Peyer's patch (tissue), 4 donors: ENCODE results near the gene CCDC14. TPM values are rescaled to one million over a fixed set of nuclear protein-coding genes. Genes with fewer than 3 reads are reported as not detected.

ENCODE experiments used
- DNase-seq, 3 donors: peaks; one replicate each; pipeline ENCODE4 v3.0.0-alpha.2; 2017 to 2019
- H3K27ac ChIP-seq, 4 donors: fragments of 200-600 bp; sonication (generic); one replicate each; pipeline ENCODE4 v1.5.1; 2016 to 2019
- H3K27me3 ChIP-seq, 2 donors: fragments of 200-600 bp; sonication (generic); one replicate each; pipeline ENCODE4 v1.5.1; 2019
- H3K36me3 ChIP-seq, 3 donors: fragments of 200-600 bp; sonication (generic); one replicate each; pipeline ENCODE4 v1.5.1; 2016 to 2019
- H3K4me1 ChIP-seq, 4 donors: fragments of 200-600 bp; sonication (generic); one replicate each; pipeline ENCODE4 v1.5.1; 2016 to 2019
- H3K4me3 ChIP-seq, 4 donors: fragments of 200-600 bp; sonication (generic); 1 replicate in 3 of 4; 2 replicates in 1 of 4; pipeline ENCODE4 v1.5.1; 2016 to 2019; ENCODE audit warnings: mild to moderate bottlenecking in 1 of 4
- H3K9me3 ChIP-seq, 4 donors: fragments of 200-600 bp; sonication (generic); one replicate each; pipeline ENCODE4 v1.5.1; 2016 to 2019; ENCODE audit warnings: mild to moderate bottlenecking in 1 of 4
- POLR2A ChIP-seq, 2 donors: fragments of 450-650 bp; IDR thresholded peaks; one replicate each; pipeline ENCODE4 v1.5.1; 2017; ENCODE audit warnings: antibody characterized with exemption in 2 of 2, mild to moderate bottlenecking in 2 of 2, moderate library complexity in 2 of 2
- total RNA-seq, 4 donors: library from RNA; depleted of rRNA; stranded (reverse); fragments of >200 nt; gene quantifications; one replicate each; pipeline ENCODE4 v1.1.0, GENCODE V29; 2016
- TF ChIP-seq, protein P1 (sequence below), 6 experiments: fragments of 450-650 bp in 4 of 6; fragments of 200-600 bp in 2 of 6; sonication (generic) in 1 of 6; IDR thresholded peaks; one replicate each; pipeline ENCODE4 v1.5.1; 2017 to 2019; ENCODE audit warnings: antibody characterized with exemption in 6 of 6, mild to moderate bottlenecking in 3 of 6, moderate library complexity in 1 of 6

The CCDC14 gene
- total RNA-seq, 4 donors from 2014 or later, result 59.5 to 139 (median 80.6) TPM

DNA sequence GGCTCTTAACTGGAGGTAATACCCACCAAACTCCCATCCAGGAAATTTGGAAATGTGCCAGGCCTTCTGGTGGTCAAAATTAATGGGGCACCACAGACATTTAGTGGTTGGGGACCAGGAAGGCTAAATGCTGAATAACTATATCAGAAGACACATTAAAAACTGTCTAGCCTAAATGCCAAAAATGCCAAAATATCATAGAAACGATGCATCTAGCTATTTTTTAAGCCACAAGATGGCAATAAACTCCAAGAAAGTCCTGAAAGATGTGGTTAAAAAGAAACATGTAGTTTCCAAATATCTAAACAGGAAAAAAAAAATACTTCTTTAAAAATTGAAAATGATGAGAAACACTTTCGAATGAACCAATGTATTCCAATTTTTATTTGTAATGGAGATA, 19.9 kb downstream of the CCDC14 start:
- H3K4me1 ChIP-seq, result no peaks in the 10 kb centered on the region
- no peak overlapping the region for H3K4me3 ChIP-seq
- no peaks in the 10 kb centered on the region for H3K9me3 ChIP-seq
- DNase-seq, result no peak
- H3K36me3 ChIP-seq, result peaks cover 0 to 19% (median 0%) of the 10 kb centered on the region in 3 donors
- H3K27me3 ChIP-seq, result no peaks in the 10 kb centered on the region
- TF ChIP-seq, protein P1, sequence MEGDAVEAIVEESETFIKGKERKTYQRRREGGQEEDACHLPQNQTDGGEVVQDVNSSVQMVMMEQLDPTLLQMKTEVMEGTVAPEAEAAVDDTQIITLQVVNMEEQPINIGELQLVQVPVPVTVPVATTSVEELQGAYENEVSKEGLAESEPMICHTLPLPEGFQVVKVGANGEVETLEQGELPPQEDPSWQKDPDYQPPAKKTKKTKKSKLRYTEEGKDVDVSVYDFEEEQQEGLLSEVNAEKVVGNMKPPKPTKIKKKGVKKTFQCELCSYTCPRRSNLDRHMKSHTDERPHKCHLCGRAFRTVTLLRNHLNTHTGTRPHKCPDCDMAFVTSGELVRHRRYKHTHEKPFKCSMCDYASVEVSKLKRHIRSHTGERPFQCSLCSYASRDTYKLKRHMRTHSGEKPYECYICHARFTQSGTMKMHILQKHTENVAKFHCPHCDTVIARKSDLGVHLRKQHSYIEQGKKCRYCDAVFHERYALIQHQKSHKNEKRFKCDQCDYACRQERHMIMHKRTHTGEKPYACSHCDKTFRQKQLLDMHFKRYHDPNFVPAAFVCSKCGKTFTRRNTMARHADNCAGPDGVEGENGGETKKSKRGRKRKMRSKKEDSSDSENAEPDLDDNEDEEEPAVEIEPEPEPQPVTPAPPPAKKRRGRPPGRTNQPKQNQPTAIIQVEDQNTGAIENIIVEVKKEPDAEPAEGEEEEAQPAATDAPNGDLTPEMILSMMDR (IDR thresholded peaks at IDR 0.05), result no peak
- no peak for TF ChIP-seq POLR2A (IDR thresholded peaks at IDR 0.05)
- H3K27ac ChIP-seq, result no peak overlapping the region

- H3K4me3 ChIP-seq, result no peak overlapping the region
- no peak overlapping the region for H3K27ac ChIP-seq
- TF ChIP-seq POLR2A (IDR thresholded peaks at IDR 0.05), result no peak
- TF ChIP-seq, protein P1 (IDR thresholded peaks at IDR 0.05), result no peak
- H3K9me3 ChIP-seq, result no peaks in the 10 kb centered on the region
- DNase-seq, result no peak
- H3K4me1 ChIP-seq, result no peaks in the 10 kb centered on the region
- no peaks in the 10 kb centered on the region for H3K27me3 ChIP-seq
- H3K36me3 ChIP-seq, result peaks cover 0 to 18% (median 0%) of the 10 kb centered on the region in 3 donors
Observed at GRCh38 chr3:123939706-123940105, 21.3 kb downstream of the CCDC14 start.

- no peaks in the 10 kb centered on the region for H3K36me3 ChIP-seq
- no peaks in the 10 kb centered on the region for H3K9me3 ChIP-seq
- H3K4me3 ChIP-seq, result no peak overlapping the region
- no peak overlapping the region for H3K27ac ChIP-seq
- no peaks in the 10 kb centered on the region for H3K27me3 ChIP-seq
- DNase-seq, result no peak
- no peaks in the 10 kb centered on the region for H3K4me1 ChIP-seq
- no peak for TF ChIP-seq POLR2A (IDR thresholded peaks at IDR 0.05)
- TF ChIP-seq, protein P1 (IDR thresholded peaks at IDR 0.05), result no peak
Observed at GRCh38 chr3:123936400-123936799, 24.6 kb downstream of the CCDC14 start.

DNA sequence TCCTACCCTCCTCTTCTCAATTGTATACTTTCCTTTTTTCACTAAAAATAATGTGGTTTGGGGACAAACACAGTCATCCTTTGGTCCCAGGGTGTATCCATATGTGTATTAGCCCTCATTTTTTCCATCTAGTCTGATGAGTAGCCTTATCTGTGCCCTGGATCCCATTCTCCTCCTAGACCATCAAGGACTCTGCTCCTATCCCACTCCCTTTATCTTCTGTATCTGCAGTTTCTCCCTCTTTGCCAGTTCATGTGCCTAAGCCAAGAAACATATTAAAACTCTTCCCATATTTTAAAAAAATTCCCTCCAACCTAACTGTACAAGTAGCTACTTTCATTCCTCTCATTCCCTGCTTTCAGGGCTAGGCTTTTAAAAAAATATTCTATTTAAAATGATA, 25.2 kb downstream of the CCDC14 start:
- no peaks in the 10 kb centered on the region for H3K4me1 ChIP-seq
- no peak overlapping the region for H3K4me3 ChIP-seq
- no peak for DNase-seq
- TF ChIP-seq, protein P1 (IDR thresholded peaks at IDR 0.05), result no peak
- TF ChIP-seq POLR2A (IDR thresholded peaks at IDR 0.05), result no peak
- no peaks in the 10 kb centered on the region for H3K27me3 ChIP-seq
- H3K9me3 ChIP-seq, result no peaks in the 10 kb centered on the region
- peaks cover 0 to under 1% (median 0%) of the 10 kb centered on the region in 3 donors for H3K36me3 ChIP-seq
- no peak overlapping the region for H3K27ac ChIP-seq

GRCh38 chr3:123934250-123934649, 26.8 kb downstream of the CCDC14 start:
- no peak for TF ChIP-seq POLR2A (IDR thresholded peaks at IDR 0.05)
- TF ChIP-seq, protein P1 (IDR thresholded peaks at IDR 0.05), result no peak
- H3K9me3 ChIP-seq, result no peaks in the 10 kb centered on the region
- no peak overlapping the region for H3K27ac ChIP-seq
- H3K4me3 ChIP-seq, result no peak overlapping the region
- H3K27me3 ChIP-seq, result no peaks in the 10 kb centered on the region
- no peaks in the 10 kb centered on the region for H3K4me1 ChIP-seq
- peaks cover 0 to 13% (median 0%) of the 10 kb centered on the region in 3 donors for H3K36me3 ChIP-seq
- DNase-seq, result no peak

DNA sequence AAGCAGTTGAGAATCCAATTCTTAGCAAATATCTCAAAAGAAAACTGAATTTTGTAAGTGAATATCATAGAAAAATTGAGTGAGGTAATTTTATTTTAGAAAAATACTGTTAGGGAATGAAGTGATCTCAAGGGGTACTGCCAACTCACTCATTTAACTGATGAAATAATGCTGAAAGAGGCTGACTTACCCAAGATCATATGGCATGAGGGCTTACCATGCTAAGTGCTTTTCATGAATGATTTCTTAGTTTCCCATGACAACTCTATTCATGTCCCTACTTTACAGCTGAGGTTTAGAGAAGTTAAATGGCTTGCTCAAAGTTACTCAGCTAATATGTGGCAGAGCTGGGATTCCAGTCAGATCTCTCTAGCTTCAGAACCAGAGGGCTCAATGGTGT, 30.6 kb downstream of the CCDC14 start:
- Histone ChIP-seq H3K27ac (no peak overlapping the region), H3K4me3 (no peak overlapping the region), H3K36me3 (peaks cover 0 to 21% (median 0%) of the 10 kb centered on the region in 3 donors), H3K9me3 (no peaks in the 10 kb centered on the region), H3K4me1 (no peaks in the 10 kb centered on the region), H3K27me3 (no peaks in the 10 kb centered on the region)
- TF ChIP-seq, protein P1 (IDR thresholded peaks at IDR 0.05), result no peak
- no peak for TF ChIP-seq POLR2A (IDR thresholded peaks at IDR 0.05)
- no peak for DNase-seq
